ENCODE data around the gene LDHAL6A.
"Not testable (repeated sequence)": the region's sequence is repeated elsewhere in the genome, so short reads cannot be mapped to it uniquely, and the experiment has no call there.

The LDHAL6A gene

DNA sequence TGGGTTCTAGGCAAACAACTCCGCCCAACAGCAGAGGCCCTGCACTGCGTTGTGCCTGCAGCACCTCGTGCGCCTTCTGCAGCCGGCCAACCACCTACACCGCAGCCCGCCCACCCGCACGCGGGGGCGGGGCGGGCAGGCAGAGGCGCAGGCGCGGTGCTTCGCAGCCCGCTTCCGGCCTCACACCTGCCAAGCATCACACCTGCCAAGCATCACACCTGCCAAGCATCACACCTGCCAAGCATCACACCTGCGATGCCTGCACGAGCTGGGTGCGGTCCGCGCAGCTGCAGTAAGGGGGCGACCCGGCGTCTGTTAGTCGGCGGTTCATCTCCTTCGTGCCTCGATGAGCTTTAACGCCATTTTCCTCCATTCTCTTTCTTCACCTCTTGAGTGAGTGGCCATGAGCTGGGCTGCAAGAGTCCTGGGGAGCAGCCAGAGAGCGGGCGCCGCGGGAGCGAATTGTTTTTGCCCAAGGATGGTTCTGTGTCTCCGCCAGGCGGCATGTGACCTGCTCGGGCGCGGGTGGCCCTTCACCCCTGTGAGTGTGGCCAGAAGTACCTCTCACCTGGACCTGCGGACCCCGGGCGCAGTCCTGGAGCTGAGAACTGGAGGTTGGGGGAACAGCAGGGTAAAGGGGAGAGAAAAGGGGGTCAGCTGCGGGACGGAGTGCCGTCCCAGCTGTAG is at the start of gene LDHAL6A:
TSS of gene LDHAL6A (plus strand) at position 171 of the 687 bp plus-strand sequence. CDS start 825 bp downstream, outside the sequence.
- Mint-ChIP-seq H3K27ac (no peak within 1 kb of the TSS), H3K9me3 (no peaks in the 10 kb centered on the region), H3K4me1 (ENCODE audit: low read depth) (peaks cover 1% of the 10 kb centered on the region), H3K4me3 (no peak within 1 kb of the TSS), H3K36me3 (ENCODE audit: low read depth) (no peaks in the 10 kb centered on the region), H3K27me3 (peaks cover 3% of the 10 kb centered on the region)
- no peak for DNase-seq

DNA sequence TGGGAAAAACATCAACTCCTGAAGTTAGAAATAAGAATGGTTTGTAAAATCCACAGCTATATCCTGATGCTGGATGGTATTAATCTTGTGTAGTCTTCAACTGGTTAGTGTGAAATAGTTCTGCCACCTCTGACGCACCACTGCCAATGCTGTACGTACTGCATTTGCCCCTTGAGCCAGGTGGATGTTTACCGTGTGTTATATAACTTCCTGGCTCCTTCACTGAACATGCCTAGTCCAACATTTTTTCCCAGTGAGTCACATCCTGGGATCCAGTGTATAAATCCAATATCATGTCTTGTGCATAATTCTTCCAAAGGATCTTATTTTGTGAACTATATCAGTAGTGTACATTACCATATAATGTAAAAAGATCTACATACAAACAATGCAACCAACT is 48.3 kb upstream of the LDHAL6A start:
- Mint-ChIP-seq H3K36me3 (ENCODE audit: low read depth) (peaks cover 68% of the 10 kb centered on the region), H3K4me1 (ENCODE audit: low read depth) (peaks cover 20% of the 10 kb centered on the region), H3K27ac (peak overlapping the region; percentile 75)
- not testable (repeated sequence) for DNase-seq, H3K27me3 Mint-ChIP-seq, H3K4me3 Mint-ChIP-seq, H3K9me3 Mint-ChIP-seq

DNA sequence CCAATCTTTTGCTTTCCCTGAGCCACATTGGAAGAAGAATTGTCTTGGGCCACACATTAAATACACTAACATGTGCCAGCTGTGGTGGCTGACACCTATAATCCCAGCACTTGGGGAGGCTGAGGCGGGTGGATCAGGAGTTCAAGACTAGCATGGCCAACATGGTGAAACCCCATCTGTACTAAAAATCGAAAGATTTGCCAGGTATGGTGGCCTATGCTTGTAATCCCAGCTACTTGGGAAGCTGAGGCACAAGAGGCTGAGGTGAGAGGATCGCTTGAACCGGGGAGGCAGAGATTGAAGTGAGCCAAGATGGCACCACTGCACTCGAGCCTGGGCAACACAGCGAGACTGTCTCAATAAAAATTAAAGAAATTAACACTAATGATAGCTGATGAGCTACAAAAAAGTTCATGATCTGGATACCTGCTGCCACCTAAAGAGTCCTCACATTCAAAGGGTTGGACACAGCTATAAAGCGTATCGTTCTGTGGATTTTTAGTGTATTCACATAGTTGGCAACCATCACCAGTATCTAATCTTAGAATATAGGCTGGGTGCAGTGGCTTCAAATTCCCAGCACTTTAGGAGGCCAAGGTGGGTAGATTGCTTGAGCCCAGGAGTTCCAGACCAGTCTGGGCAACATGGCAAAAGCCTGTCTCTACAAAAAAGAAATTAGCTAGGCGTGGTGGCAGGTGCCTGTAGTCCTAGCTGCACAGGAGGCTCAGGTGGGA is 46.9 kb upstream of the LDHAL6A start:
- H3K9me3 Mint-ChIP-seq: peaks cover 3% of the 10 kb centered on the region
- H3K27ac Mint-ChIP-seq: peak overlapping the region; percentile 72
- H3K4me1 Mint-ChIP-seq (ENCODE audit: low read depth): peaks cover 15% of the 10 kb centered on the region
- H3K27me3 Mint-ChIP-seq: no peaks in the 10 kb centered on the region
- H3K36me3 Mint-ChIP-seq (ENCODE audit: low read depth): peaks cover 55% of the 10 kb centered on the region
- peak; percentile 47 for DNase-seq
- no peak overlapping the region for H3K4me3 Mint-ChIP-seq

DNA sequence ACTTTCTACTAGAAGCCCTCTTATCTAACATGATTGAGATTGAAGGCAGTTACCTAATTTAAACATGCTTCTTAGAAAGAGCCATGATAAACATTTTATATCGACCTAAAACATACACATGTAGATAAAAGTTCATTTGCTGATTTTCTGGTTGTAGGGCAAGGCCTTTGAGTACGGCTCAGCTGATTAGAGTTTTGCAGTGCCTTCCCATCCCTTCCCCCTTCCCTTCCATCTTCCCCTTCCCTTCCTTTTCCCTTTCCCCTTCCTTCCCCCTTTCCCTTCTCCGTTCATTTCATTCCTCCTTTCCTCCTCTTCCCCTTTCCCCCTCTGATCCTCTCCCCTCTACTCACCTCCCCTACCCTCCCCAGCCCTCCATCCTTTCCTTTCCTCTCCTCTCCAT is 39.2 kb upstream of the LDHAL6A start:
- Mint-ChIP-seq H3K36me3 (ENCODE audit: low read depth) (peaks cover 5% of the 10 kb centered on the region), H3K9me3 (peaks cover 3% of the 10 kb centered on the region), H3K27me3 (no peaks in the 10 kb centered on the region), H3K27ac (no peak overlapping the region), H3K4me1 (ENCODE audit: low read depth) (peaks cover 18% of the 10 kb centered on the region), H3K4me3 (no peak overlapping the region)
- no peak for DNase-seq

DNA sequence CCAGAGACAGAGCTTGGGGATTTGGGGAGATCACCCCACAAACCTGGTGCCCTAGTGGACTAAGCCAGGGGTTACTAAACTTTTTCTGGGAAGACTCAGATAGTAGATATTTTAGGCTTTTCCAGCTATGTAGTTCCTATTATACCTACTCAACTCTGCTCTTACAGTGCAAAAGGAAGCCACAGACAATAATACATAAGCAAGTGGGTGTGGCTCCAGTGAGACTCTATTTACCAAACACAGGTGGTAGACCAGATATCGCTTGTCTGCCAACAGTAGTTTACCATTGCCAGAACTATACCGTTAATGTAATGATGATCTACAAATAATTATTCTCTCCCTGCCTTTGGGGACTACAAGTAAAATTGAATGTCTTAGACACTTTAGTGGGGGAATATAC is 36.6 kb upstream of the LDHAL6A start:
- H3K4me3 Mint-ChIP-seq: no peak overlapping the region
- peaks cover 8% of the 10 kb centered on the region for H3K4me1 Mint-ChIP-seq (ENCODE audit: low read depth)
- DNase-seq: no peak
- no peaks in the 10 kb centered on the region for H3K9me3 Mint-ChIP-seq
- H3K27me3 Mint-ChIP-seq: no peaks in the 10 kb centered on the region
- H3K27ac Mint-ChIP-seq: no peak overlapping the region
- H3K36me3 Mint-ChIP-seq (ENCODE audit: low read depth): no peaks in the 10 kb centered on the region

DNA sequence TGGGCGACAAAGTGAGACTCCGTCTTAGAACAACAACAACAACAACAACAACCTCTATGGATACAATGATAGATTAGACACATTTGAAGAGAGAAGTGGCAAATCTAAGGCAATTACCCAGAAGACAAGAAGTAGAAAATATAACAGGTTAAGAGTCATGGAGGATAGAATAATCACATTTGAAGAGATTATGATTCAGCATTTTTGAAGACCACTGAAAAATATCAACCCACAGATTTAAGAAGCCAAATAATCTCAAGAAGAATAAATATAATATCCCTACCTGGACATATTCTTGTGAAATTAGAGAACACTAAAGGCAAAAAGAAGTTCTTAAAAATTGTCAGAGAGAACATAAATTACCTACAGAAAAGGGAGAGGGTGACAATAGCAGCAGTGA is 35.6 kb upstream of the LDHAL6A start:
- Mint-ChIP-seq H3K9me3 (no peaks in the 10 kb centered on the region), H3K27ac (no peak overlapping the region), H3K36me3 (ENCODE audit: low read depth) (no peaks in the 10 kb centered on the region), H3K4me1 (ENCODE audit: low read depth) (peaks cover 8% of the 10 kb centered on the region), H3K4me3 (no peak overlapping the region), H3K27me3 (no peaks in the 10 kb centered on the region)
- no peak for DNase-seq

DNA sequence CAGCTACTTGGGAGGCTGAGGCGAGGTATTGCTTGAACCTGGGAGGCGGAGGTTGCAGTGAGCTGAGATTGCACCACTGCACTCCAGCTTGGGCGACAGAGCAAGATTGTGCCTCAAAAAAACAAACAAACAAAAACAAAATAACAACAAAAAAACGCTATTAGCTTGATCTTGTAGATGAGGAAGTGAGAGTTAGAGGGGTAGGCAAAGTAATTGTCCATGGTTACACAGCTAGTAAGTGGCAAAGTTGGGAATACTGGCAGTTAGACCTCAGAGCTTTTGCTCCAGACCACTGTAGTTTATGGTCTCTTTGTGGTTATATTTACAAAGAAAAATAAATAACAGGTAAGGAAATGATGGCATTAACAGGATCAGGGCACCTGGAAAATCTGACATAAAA is 28.4 kb upstream of the LDHAL6A start:
- peaks cover 7% of the 10 kb centered on the region for H3K4me1 Mint-ChIP-seq (ENCODE audit: low read depth)
- H3K27me3 Mint-ChIP-seq: no peaks in the 10 kb centered on the region
- H3K27ac Mint-ChIP-seq: no peak overlapping the region
- H3K36me3 Mint-ChIP-seq (ENCODE audit: low read depth): peaks cover 1% of the 10 kb centered on the region
- peaks cover under 1% of the 10 kb centered on the region for H3K9me3 Mint-ChIP-seq
- H3K4me3 Mint-ChIP-seq: no peak overlapping the region
- no peak for DNase-seq

DNA sequence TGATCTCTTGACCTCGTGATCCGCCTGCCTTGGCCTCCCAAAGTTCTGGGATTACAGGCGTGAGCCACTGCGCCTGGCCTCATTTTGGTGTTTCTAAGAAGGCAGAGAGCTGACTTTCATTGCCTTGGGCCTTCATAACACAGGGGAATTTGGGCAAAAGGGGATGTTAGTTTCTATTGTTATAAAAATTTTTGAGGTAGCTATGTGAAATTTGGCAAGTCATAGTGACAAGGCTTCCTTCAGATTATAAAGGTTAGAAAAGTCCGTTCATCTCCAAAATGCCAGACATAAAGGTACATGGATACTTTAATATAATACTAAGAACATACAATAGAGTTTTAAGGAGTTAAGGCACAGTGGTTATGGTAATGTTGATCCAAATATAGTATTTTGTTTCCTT is 26.3 kb upstream of the LDHAL6A start:
- H3K9me3 Mint-ChIP-seq: peaks cover 12% of the 10 kb centered on the region
- no peak overlapping the region for H3K4me3 Mint-ChIP-seq
- H3K36me3 Mint-ChIP-seq (ENCODE audit: low read depth): peaks cover 1% of the 10 kb centered on the region
- peaks cover 12% of the 10 kb centered on the region for H3K4me1 Mint-ChIP-seq (ENCODE audit: low read depth)
- no peaks in the 10 kb centered on the region for H3K27me3 Mint-ChIP-seq
- no peak overlapping the region for H3K27ac Mint-ChIP-seq
- no peak for DNase-seq

DNA sequence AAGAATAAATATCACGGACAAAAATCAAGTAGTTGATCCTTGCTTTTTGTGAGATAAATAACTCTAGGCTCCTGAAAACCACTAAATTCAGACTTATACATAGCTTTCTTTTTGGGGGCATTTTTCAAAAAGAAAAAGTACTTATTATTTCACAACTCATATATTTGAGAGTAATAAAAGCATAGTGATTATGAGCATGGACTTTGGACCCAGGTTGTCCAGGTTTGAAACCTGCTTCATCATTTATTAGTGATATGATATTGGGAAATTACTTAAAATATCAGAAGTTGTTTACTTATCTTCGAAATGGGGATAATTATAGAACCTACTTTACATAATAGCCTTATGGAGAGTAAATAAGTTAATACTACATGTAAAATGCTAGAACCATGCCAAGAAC is 17.0 kb upstream of the LDHAL6A start:
- Mint-ChIP-seq H3K9me3 (peaks cover 2% of the 10 kb centered on the region), H3K27me3 (no peaks in the 10 kb centered on the region)

DNA sequence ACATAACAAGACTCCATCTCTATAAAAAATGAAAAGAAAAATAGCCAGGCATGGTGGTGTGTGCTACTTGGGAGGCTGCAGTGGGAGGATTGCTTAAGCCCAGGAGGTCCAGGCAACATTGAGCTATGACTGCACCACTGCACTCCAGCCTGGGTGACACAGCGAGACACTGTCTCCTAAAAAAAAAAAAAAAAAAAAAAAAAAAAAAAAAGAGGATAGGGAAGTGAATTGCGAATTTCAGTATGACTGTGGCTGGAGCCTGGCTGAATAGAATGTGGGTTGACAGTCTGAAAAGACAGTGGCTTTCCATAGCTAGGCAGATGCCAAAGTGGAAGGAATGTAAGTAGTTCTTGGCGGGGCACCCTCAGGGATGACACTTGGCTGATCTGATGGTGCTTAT is 6.4 kb upstream of the LDHAL6A start:
- no peaks in the 10 kb centered on the region for H3K4me1 Mint-ChIP-seq (ENCODE audit: low read depth)
- H3K27ac Mint-ChIP-seq: no peak overlapping the region
- no peaks in the 10 kb centered on the region for H3K27me3 Mint-ChIP-seq
- no peaks in the 10 kb centered on the region for H3K9me3 Mint-ChIP-seq
- DNase-seq: no peak
- no peaks in the 10 kb centered on the region for H3K36me3 Mint-ChIP-seq (ENCODE audit: low read depth)
- H3K4me3 Mint-ChIP-seq: no peak overlapping the region

More for the DNA sequence above, 17.0 kb upstream of the LDHAL6A start:
- Mint-ChIP-seq H3K36me3 (ENCODE audit: low read depth) (peaks cover 4% of the 10 kb centered on the region), H3K4me3 (no peak overlapping the region), H3K4me1 (ENCODE audit: low read depth) (no peaks in the 10 kb centered on the region), H3K27ac (no peak overlapping the region)
- DNase-seq: no peak

DNA sequence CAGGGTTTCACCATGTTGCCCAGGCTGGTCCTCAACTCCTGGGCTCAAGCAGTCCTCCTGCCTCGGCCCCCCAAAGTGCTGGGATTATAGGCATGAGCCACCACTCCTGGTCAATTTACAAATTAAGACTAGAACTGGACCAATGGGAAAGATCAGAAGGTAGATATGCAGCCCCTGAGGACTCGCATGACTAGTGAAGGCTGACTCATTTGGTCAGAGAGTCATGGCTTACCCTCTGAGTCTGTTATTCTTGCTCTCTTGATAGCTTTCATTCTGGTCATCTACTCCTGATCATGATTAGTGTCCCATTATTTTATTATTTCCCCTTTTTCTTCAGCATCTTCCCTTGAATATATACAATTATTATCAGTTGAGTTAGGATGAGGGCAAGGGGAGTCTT is 2.7 kb upstream of the LDHAL6A start:
- no peak for DNase-seq
- Mint-ChIP-seq H3K9me3 (no peaks in the 10 kb centered on the region), H3K27me3 (peaks cover 3% of the 10 kb centered on the region), H3K4me1 (ENCODE audit: low read depth) (peaks cover 1% of the 10 kb centered on the region), H3K36me3 (ENCODE audit: low read depth) (no peaks in the 10 kb centered on the region), H3K4me3 (no peak overlapping the region), H3K27ac (no peak overlapping the region)

DNA sequence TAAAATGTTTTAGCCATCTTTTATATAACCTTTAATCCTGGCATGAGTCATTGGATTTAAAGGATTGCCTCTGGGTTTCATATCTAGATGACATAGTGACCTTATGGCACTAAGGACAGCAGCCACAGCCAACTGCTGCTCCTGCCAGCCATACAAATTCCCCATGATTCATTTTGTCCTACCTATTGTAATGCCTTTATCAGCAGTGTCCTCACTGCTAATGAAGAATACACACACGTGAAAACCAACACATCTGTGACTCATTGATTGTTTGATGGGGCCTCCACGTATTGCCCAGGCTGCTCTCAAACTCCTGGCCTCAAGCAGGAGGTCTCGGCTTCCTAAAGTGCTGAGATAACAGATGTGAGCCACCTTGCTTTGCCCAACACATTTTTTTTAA is 1.8 kb downstream of the LDHAL6A start:
- Mint-ChIP-seq H3K4me1 (ENCODE audit: low read depth) (peaks cover 1% of the 10 kb centered on the region), H3K27me3 (peaks cover 3% of the 10 kb centered on the region), H3K9me3 (no peaks in the 10 kb centered on the region), H3K27ac (no peak overlapping the region), H3K4me3 (no peak overlapping the region), H3K36me3 (ENCODE audit: low read depth) (no peaks in the 10 kb centered on the region)
- no peak for DNase-seq

DNA sequence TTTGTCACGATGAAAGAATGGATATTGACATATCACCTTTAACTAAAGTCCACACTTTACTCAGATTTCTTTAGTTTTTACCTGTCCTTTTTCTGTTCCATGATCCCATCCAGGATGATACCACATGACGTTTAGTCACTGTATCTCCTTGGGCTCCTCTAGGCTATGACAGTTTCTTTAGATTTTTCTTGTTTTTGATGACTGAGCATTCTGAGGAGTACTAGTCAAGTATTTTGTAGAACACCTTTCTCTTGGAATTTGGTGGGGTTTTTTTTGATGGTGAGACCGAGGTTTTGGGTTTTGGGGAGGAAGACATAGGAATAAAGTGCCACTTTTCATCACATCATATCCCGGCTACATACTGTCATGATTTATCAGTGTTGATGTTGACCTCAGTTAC is 4.0 kb downstream of the LDHAL6A start:
- Mint-ChIP-seq H3K9me3 (no peaks in the 10 kb centered on the region), H3K27ac (no peak overlapping the region), H3K36me3 (ENCODE audit: low read depth) (no peaks in the 10 kb centered on the region), H3K27me3 (peaks cover 3% of the 10 kb centered on the region), H3K4me3 (no peak overlapping the region), H3K4me1 (ENCODE audit: low read depth) (peaks cover 1% of the 10 kb centered on the region)
- DNase-seq: no peak

DNA sequence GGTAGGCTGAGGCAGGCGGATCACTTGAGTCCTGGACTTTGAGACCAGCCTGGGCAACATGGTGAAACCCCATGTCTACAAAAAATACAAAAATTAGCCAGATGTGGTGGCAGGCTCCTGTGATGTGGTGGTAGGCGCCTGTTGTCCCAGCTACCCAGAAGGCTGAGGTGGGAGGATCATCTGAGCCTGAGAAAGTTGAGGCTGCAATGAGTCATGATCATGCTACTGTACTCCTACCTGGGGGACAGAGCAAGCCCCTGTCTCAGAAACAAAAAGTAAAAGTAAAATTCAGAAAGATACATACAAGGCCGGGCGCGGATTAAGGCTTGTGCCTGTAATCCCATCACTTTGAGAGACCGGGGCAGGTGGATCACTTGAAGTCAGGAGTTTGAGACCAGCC is 6.3 kb downstream of the LDHAL6A start:
- Mint-ChIP-seq H3K27me3 (no peaks in the 10 kb centered on the region), H3K36me3 (ENCODE audit: low read depth) (no peaks in the 10 kb centered on the region), H3K27ac (no peak overlapping the region), H3K9me3 (no peaks in the 10 kb centered on the region), H3K4me3 (no peak overlapping the region), H3K4me1 (ENCODE audit: low read depth) (peaks cover 1% of the 10 kb centered on the region)
- DNase-seq: no peak

DNA sequence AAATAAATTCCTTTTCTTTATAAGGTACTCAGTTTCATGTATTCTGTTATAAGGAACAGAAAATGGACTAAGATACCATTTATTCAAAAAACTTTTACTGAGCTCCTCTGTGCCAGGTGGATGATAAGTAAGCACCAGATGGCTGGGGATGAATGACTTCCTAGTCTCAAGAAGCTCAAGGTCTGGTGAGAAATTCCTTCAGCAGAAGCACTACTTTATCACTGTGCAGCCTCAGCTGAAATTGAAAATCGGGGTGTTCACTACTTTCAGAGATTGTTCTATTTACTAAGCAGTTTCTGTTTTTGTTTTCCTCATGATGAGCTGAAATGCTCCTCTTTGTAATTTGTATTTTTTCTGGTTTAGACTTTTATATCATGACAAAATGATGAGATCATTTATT is 7.8 kb downstream of the LDHAL6A start:
- H3K4me1 Mint-ChIP-seq (ENCODE audit: low read depth): peaks cover 2% of the 10 kb centered on the region
- DNase-seq: no peak
- H3K27me3 Mint-ChIP-seq: no peaks in the 10 kb centered on the region
- H3K36me3 Mint-ChIP-seq (ENCODE audit: low read depth): no peaks in the 10 kb centered on the region
- no peak overlapping the region for H3K4me3 Mint-ChIP-seq
- H3K27ac Mint-ChIP-seq: no peak overlapping the region
- no peaks in the 10 kb centered on the region for H3K9me3 Mint-ChIP-seq

All from activated T-cell treated with anti-CD3 and anti-CD28 coated beads, Interleukin-2, amount 50 U/mL, for 24 hours (primary cell).